B cell (primary cell): Measurements from ENCODE around the gene RPL37A. TPM values are rescaled to one million over a fixed set of nuclear protein-coding genes. Genes with fewer than 3 reads are reported as not detected.

Experiments used
- ATAC-seq: fragments of 200-7000 bp; cut with Tn5 transposase; one replicate; pipeline ENCODE4 v1.10.0; 2021; ENCODE audit warnings: low read depth, mild to moderate bottlenecking, moderate number of reproducible peaks, moderate library complexity
- CTCF ChIA-PET: fragments of 350-600 bp; sonication (Branson Sonifier 250); formaldehyde crosslinking; loops from one replicate; lab custom pipeline; 2021; ENCODE audit warnings: antibody characterized with exemption, inconsistent platforms; lab: Charles Lee
- POLR2A ChIA-PET: fragments of 350-600 bp; sonication (Branson Sonifier 250); formaldehyde crosslinking; loops from one replicate; lab custom pipeline; 2021; ENCODE audit warnings: antibody characterized with exemption; lab: Charles Lee
- DNase-seq: peaks from one replicate; pipeline ENCODE4 v3.0.0; 2013
- H2AFZ ChIP-seq: 2 replicates; pipeline ENCODE4 v1.6.1; 2012; ENCODE audit warnings: mild to moderate bottlenecking, low read depth, low read length; ENCODE audit not compliant: insufficient read depth, poor library complexity, severe bottlenecking
- H3K27ac ChIP-seq, 2 donors: 1 replicate in 1 of 2; 2 replicates in 1 of 2; pipeline ENCODE4 v1.5.1; 2012 to 2013; ENCODE audit warnings: low read length in 2 of 2, mild to moderate bottlenecking in 2 of 2, moderate library complexity in 1 of 2
- H3K27me3 ChIP-seq, 4 experiments: fragments of 200-600 bp in 1 of 4; sonication (generic) in 1 of 4; replicated peaks in 1 of 4; 1 replicate in 2 of 4; 2 replicates in 2 of 4; pipeline versions ENCODE4 v1.6.1 to v1.7.0; 2013 to 2016; ENCODE audit warnings: low read length in 3 of 4, mild to moderate bottlenecking in 2 of 4, mixed read lengths in 1 of 4, moderate library complexity in 1 of 4; ENCODE audit not compliant: insufficient read depth in 4 of 4, control insufficient read depth in 3 of 4; ENCODE audit errors: control extremely low read depth in 1 of 4
- H3K36me3 ChIP-seq, 2 experiments: replicated peaks in 1 of 2; 1 replicate in 1 of 2; 2 replicates in 1 of 2; pipeline versions ENCODE4 v1.6.1 to v1.7.1; 2013; ENCODE audit warnings: low read length in 1 of 2; ENCODE audit not compliant: insufficient read depth in 2 of 2, control insufficient read depth in 1 of 2; ENCODE audit errors: control extremely low read depth in 1 of 2, extremely low read depth in 1 of 2
- H3K4me1 ChIP-seq, 2 donors: fragments of 200-600 bp in 1 of 2; sonication (generic) in 1 of 2; 1 replicate in 1 of 2; 2 replicates in 1 of 2; pipeline versions ENCODE4 v1.5.1 to v1.6.1; 2013 to 2017; ENCODE audit warnings: low read length in 2 of 2; ENCODE audit not compliant: control insufficient read depth in 2 of 2, insufficient read depth in 2 of 2
- H3K4me2 ChIP-seq: replicated peaks from 2 replicates; pipeline ENCODE3; 2012; ENCODE audit warnings: mild to moderate bottlenecking, low read depth, low read length; ENCODE audit not compliant: poor library complexity, severe bottlenecking
- H3K4me3 ChIP-seq, 5 experiments: fragments of 200-600 bp in 1 of 5; sonication (generic) in 1 of 5; 1 replicate in 3 of 5; 2 replicates in 2 of 5; pipeline versions ENCODE4 v1.5.1 to v1.7.0; 2011 to 2016; ENCODE audit warnings: low read length in 4 of 5, mild to moderate bottlenecking in 4 of 5, low read depth in 2 of 5, control low read depth in 1 of 5, moderate library complexity in 1 of 5; ENCODE audit not compliant: insufficient read depth in 1 of 5; ENCODE audit errors: control extremely low read depth in 1 of 5, extremely low read depth in 1 of 5
- H3K79me2 ChIP-seq: fragments of 200-600 bp; sonication (generic); one replicate; pipeline ENCODE4 v1.6.0; 2016; ENCODE audit warnings: low read length; ENCODE audit not compliant: control insufficient read depth, insufficient read depth
- H3K9ac ChIP-seq: fragments of 200-600 bp; sonication (generic); 2 replicates; pipeline ENCODE4 v1.6.1; 2017; ENCODE audit warnings: mild to moderate bottlenecking, low read length, moderate library complexity
- H3K9me3 ChIP-seq, 3 donors: one replicate each; pipeline versions ENCODE4 v1.6.1 to v1.7.1; 2013; ENCODE audit warnings: low read length in 2 of 3; ENCODE audit not compliant: control insufficient read depth in 2 of 3, insufficient read depth in 1 of 3; ENCODE audit errors: control extremely low read depth in 1 of 3
- H4K20me1 ChIP-seq: 2 replicates; pipeline ENCODE4 v1.6.0; 2012; ENCODE audit warnings: mild to moderate bottlenecking, low read length; ENCODE audit not compliant: insufficient read depth, control insufficient read depth, poor library complexity, severe bottlenecking
- H3K27ac Mint-ChIP-seq: one replicate; pipeline ENCODE4 v1.8.0; 2021; ENCODE audit warnings: mixed read lengths
- H3K27me3 Mint-ChIP-seq: one replicate; pipeline ENCODE4 v1.8.0; 2021; ENCODE audit warnings: mixed read lengths
- H3K4me1 Mint-ChIP-seq: one replicate; pipeline ENCODE4 v1.8.0; 2021; ENCODE audit warnings: mixed read lengths
- H3K4me3 Mint-ChIP-seq: one replicate; pipeline ENCODE4 v1.8.0; 2021; ENCODE audit warnings: mixed read lengths
- H3K9me3 Mint-ChIP-seq: one replicate; pipeline ENCODE4 v1.8.0; 2022; ENCODE audit warnings: mixed read lengths; ENCODE audit not compliant: insufficient read depth
- EZH2 ChIP-seq: IDR thresholded peaks from 2 replicates; pipeline ENCODE4 v1.6.1; 2012; ENCODE audit warnings: borderline replicate concordance, low read depth, mild to moderate bottlenecking, moderate library complexity, low read length; ENCODE audit not compliant: insufficient read depth, poor library complexity, severe bottlenecking
- WGBS: methylation state at CpG from one replicate; pipeline ENCODE4 v1.1.5; 2013; ENCODE audit warnings: missing lambda C conversion rate; ENCODE audit not compliant: insufficient coverage; 5-methylcytosine and 5-hydroxymethylcytosine counted together
- intact Hi-C: fragments of 100-400 bp; cut with micrococcal nuclease; formaldehyde crosslinking; loops from one replicate; pipeline ENCODE4 v1.10.0; 2022
- polyA plus RNA-seq: library from polyadenylated mRNA; depleted of rRNA; stranded (reverse); fragments of >200 nt; gene quantifications from 2 replicates; pipeline ENCODE4 v1.2.3, GENCODE V29; 2012
- total RNA-seq, 2 donors: library from RNA; stranded (reverse); fragments of 120-200 nt in 1 of 2; gene quantifications; 1 replicate in 1 of 2; 2 replicates in 1 of 2; pipeline versions ENCODE4 v1.2.3 to v1.2.4, GENCODE V29; 2013 to 2022
- TF ChIP-seq, protein P1 (sequence below): fragments of 200-600 bp; IDR thresholded peaks from one replicate; pipeline ENCODE4 v1.8.0; 2022; ENCODE audit warnings: antibody characterized with exemption, mild to moderate bottlenecking

RPL37A gene
- total and polyA plus RNA-seq, 2 donors (not counting 1 experiment from before 2014, with no cell fraction given) = 1,571 to 3,456 TPM

DNA sequence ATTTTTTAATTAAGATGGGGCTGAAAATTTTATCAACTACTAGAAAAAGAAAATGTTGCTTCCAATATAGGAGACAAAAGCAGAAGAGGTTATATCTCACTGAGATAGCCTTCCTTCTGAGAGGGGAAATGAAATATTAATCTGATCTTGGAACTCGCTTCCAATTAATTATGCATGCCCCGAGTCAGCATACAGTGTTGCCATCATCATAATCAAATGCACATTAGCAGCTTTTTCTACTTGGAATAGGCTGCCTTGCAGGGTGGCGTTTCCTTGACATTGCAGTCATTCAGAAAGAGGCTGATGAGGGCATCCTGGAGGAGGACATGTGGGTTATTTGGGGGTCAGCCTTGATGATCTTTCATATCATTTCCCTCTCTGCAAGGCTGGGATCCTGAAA is 18.4 kb upstream of the RPL37A start:
- POLR2A ChIA-PET = no interaction called here
- Histone ChIP-seq H3K36me3 (peaks cover 0 to 46% of the 10 kb centered on the region in 2 experiments), H3K9me3 (no peaks in the 10 kb centered on the region), H3K4me3 (no peak overlapping the region), H3K4me2 (no peak overlapping the region), H3K27ac (no peak overlapping the region), H3K79me2 (no peaks in the 10 kb centered on the region), H2AFZ (no peak overlapping the region), H3K4me1 (peaks cover 4 to 7% of the 10 kb centered on the region in 2 donors), H4K20me1 (no peaks in the 10 kb centered on the region), H3K27me3 (no peaks in the 10 kb centered on the region), H3K9ac (no peak overlapping the region)
- Mint-ChIP-seq H3K9me3 (no peaks in the 10 kb centered on the region), H3K4me3 (no peak overlapping the region), H3K27ac (no peak overlapping the region), H3K27me3 (no peaks in the 10 kb centered on the region), H3K4me1 (peaks cover 6% of the 10 kb centered on the region)
- intact Hi-C loops = no loop called here
- CTCF ChIA-PET = no interaction called here
- no peak for TF ChIP-seq EZH2
- TF ChIP-seq, protein P1, sequence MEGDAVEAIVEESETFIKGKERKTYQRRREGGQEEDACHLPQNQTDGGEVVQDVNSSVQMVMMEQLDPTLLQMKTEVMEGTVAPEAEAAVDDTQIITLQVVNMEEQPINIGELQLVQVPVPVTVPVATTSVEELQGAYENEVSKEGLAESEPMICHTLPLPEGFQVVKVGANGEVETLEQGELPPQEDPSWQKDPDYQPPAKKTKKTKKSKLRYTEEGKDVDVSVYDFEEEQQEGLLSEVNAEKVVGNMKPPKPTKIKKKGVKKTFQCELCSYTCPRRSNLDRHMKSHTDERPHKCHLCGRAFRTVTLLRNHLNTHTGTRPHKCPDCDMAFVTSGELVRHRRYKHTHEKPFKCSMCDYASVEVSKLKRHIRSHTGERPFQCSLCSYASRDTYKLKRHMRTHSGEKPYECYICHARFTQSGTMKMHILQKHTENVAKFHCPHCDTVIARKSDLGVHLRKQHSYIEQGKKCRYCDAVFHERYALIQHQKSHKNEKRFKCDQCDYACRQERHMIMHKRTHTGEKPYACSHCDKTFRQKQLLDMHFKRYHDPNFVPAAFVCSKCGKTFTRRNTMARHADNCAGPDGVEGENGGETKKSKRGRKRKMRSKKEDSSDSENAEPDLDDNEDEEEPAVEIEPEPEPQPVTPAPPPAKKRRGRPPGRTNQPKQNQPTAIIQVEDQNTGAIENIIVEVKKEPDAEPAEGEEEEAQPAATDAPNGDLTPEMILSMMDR = no peak
- no CpG with 5 or more reads among the region's 3 CpGs for WGBS
- no peak for ATAC-seq
- DNase-seq = no peak

DNA sequence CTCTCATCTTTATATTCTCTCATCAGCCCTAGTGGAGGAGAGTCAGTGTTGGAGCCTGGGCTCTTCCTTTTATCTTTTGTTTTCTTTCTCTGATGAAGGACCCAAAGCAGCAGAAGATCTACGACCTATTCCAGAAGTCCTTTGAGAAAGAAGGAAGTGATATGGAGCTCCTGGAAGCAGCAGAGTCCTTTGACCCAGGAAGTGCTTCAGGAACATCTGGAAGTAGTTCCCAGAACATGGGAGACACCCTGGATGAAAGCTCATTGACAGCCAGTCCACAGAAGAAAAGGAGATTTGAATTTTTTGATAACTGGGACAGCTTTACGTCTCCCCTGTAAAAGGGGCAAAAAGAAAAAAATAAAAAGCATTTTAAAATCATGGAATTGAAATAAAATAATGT is 16.0 kb upstream of the RPL37A start:
- POLR2A ChIA-PET = no interaction called here

More for the DNA sequence above, 16.0 kb upstream of the RPL37A start:
- Histone ChIP-seq H4K20me1 (no peaks in the 10 kb centered on the region), H3K9ac (no peak overlapping the region), H3K4me1 (no peaks in the 10 kb centered on the region), H3K9me3 (no peaks in the 10 kb centered on the region), H2AFZ (no peak overlapping the region), H3K4me3 (no peak overlapping the region), H3K27me3 (no peaks in the 10 kb centered on the region), H3K79me2 (no peaks in the 10 kb centered on the region), H3K36me3 (peaks cover 0 to 34% of the 10 kb centered on the region in 2 experiments), H3K27ac (no peak overlapping the region), H3K4me2 (no peak overlapping the region)
- TF ChIP-seq EZH2 = no peak
- TF ChIP-seq, protein P1 = no peak
- WGBS = 63% methylated on average over 1 of the region's 2 CpGs
- intact Hi-C loops = no loop called here
- Mint-ChIP-seq H3K27ac (no peak overlapping the region), H3K4me3 (no peak overlapping the region), H3K4me1 (no peaks in the 10 kb centered on the region), H3K27me3 (no peaks in the 10 kb centered on the region), H3K9me3 (no peaks in the 10 kb centered on the region)
- DNase-seq (no peak), ATAC-seq (no peak)
- CTCF ChIA-PET = no interaction called here
